GM12891 (cell line): Measurements from ENCODE around the gene MIEN1.

Experiments used
- POLR2A ChIP-seq: IDR thresholded peaks from 2 replicates; pipeline ENCODE4 v1.6.1; 2011; ENCODE audit warnings: low read depth, low read length, control low read depth
- POLR2AphosphoS5 ChIP-seq: IDR thresholded peaks from 2 replicates; pipeline ENCODE4 v1.6.1; 2011; ENCODE audit warnings: low read depth, low read length, control low read depth
- SPI1 ChIP-seq: IDR thresholded peaks from 2 replicates; pipeline ENCODE4 v1.6.1; 2011; ENCODE audit warnings: low read depth, low read length, control low read depth
- TAF1 ChIP-seq: IDR thresholded peaks from 2 replicates; pipeline ENCODE4 v1.6.1; 2011; ENCODE audit warnings: low read depth, low read length, control low read depth

DNA sequence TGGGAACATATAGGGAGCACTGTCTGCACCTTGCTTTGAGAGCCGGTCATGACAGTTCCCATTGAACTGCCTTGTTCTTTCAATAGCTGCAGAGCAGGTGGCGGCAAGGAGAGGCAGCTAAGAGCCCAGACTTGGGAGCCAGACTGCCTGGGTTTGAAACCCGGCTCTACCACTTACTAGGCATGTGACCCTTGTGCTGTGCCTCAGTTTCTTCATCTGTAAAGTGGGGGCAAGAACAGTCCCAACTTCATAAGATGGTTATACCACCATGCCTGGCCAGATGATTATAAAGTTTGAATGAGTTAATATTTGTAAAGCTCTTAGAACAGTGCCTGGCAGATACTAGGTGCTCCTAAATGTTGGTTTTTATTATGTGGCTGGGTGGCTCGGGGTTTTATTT lies 16.1 kb downstream of the MIEN1 start:
- no peak for TF ChIP-seq TAF1
- no peak for TF ChIP-seq POLR2AphosphoS5
- TF ChIP-seq POLR2A = no peak
- TF ChIP-seq SPI1 = no peak
